ENCODE results near the gene CLDN17. TPM values are rescaled to one million over a fixed set of nuclear protein-coding genes. Genes with fewer than 3 reads are reported as not detected.

Gene CLDN17
- total and polyA plus RNA-seq, 9 of the 15 experiments (the other 6 are each of a cell fraction or from before 2014, with no cell fraction given): not detected

- ChIA-PET POLR2A (no interaction called here), CTCF (ENCODE audit: low intra/inter-chr PET ratio) (no interaction called here)
- Histone ChIP-seq H3K9me3 (replicated peaks; ENCODE audit: control insufficient read depth, insufficient read depth, low read depth, low read length) (no peaks in the 10 kb centered on the region), H3K4me3 (no peak overlapping the region), H3K4me2 (ENCODE audit: insufficient read depth, low read length) (no peak overlapping the region), H3K79me2 (ENCODE audit: control insufficient read depth, insufficient read depth, low read length) (no peaks in the 10 kb centered on the region), H3K9me1 (ENCODE audit: control insufficient read depth, insufficient read depth, low read length) (no peaks in the 10 kb centered on the region), H3K9ac (ENCODE audit: insufficient read depth in 1 of 2, low read depth in 2 of 2, low read length in 2 of 2) (no peak overlapping the region), H3K36me3 (ENCODE audit: control insufficient read depth, insufficient read depth, low read length) (no peaks in the 10 kb centered on the region), H3K27me3 (ENCODE audit: control insufficient read depth in 2 of 2, insufficient read depth in 2 of 2, low read length in 2 of 2) (no peaks in the 10 kb centered on the region), H3K4me1 (replicated peaks in 1 of 2; ENCODE audit: control insufficient read depth in 2 of 2, insufficient read depth in 2 of 2, low read length in 2 of 2) (no peaks in the 10 kb centered on the region), H4K20me1 (replicated peaks; ENCODE audit: control insufficient read depth, insufficient read depth, low read length) (no peaks in the 10 kb centered on the region), H2AFZ (ENCODE audit: low read depth, low read length) (no peak overlapping the region), H3K27ac (ENCODE audit: extremely low read depth, low read depth, low read length) (no peak overlapping the region)
- no peak for DNase-seq (ENCODE audit: extremely low read depth in 1 of 4, low spot score in 3 of 4)
- FAIRE-seq: no peak
- in situ Hi-C loops (cut with MboI): no loop called here
- WGBS (ENCODE audit: insufficient coverage, low coverage, missing lambda C conversion rate): 0% methylated on average over 1 of the region's 1 CpG
- intact Hi-C loops (cut with micrococcal nuclease): no loop called here
- ATAC-seq: no peak
- no TSS peak for BruUV-seq (replicated peaks)
- TF ChIP-seq ESRRB (CRISPR knock-in tag; IDR thresholded peaks at IDR 0.05; ENCODE audit: borderline replicate concordance): no peak
- TF ChIP-seq ZNF316 (IDR thresholded peaks at IDR 0.05): no peak
- no peak for TF ChIP-seq TARDBP (IDR thresholded peaks at IDR 0.05)
- TF ChIP-seq, protein P1, sequence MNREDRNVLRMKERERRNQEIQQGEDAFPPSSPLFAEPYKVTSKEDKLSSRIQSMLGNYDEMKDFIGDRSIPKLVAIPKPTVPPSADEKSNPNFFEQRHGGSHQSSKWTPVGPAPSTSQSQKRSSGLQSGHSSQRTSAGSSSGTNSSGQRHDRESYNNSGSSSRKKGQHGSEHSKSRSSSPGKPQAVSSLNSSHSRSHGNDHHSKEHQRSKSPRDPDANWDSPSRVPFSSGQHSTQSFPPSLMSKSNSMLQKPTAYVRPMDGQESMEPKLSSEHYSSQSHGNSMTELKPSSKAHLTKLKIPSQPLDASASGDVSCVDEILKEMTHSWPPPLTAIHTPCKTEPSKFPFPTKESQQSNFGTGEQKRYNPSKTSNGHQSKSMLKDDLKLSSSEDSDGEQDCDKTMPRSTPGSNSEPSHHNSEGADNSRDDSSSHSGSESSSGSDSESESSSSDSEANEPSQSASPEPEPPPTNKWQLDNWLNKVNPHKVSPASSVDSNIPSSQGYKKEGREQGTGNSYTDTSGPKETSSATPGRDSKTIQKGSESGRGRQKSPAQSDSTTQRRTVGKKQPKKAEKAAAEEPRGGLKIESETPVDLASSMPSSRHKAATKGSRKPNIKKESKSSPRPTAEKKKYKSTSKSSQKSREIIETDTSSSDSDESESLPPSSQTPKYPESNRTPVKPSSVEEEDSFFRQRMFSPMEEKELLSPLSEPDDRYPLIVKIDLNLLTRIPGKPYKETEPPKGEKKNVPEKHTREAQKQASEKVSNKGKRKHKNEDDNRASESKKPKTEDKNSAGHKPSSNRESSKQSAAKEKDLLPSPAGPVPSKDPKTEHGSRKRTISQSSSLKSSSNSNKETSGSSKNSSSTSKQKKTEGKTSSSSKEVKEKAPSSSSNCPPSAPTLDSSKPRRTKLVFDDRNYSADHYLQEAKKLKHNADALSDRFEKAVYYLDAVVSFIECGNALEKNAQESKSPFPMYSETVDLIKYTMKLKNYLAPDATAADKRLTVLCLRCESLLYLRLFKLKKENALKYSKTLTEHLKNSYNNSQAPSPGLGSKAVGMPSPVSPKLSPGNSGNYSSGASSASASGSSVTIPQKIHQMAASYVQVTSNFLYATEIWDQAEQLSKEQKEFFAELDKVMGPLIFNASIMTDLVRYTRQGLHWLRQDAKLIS (CRISPR knock-in tag; IDR thresholded peaks at IDR 0.05): no peak
- TF ChIP-seq, protein P2, sequence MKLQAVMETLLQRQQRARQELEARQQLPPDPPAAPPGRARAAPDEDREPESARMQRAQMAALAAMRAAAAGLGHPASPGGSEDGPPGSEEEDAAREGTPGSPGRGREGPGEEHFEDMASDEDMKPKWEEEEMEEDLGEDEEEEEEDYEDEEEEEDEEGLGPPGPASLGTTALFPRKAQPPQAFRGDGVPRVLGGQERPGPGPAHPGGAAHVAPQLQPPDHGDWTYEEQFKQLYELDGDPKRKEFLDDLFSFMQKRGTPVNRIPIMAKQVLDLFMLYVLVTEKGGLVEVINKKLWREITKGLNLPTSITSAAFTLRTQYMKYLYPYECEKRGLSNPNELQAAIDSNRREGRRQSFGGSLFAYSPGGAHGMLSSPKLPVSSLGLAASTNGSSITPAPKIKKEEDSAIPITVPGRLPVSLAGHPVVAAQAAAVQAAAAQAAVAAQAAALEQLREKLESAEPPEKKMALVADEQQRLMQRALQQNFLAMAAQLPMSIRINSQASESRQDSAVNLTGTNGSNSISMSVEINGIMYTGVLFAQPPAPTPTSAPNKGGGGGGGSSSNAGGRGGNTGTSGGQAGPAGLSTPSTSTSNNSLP (IDR thresholded peaks at IDR 0.05; ENCODE audit: borderline replicate concordance, low read depth, low read length): no peak
- no peak for TF ChIP-seq IRF2 (CRISPR knock-in tag; IDR thresholded peaks at IDR 0.05)
- no peak for TF ChIP-seq ZNF511 (CRISPR knock-in tag; IDR thresholded peaks at IDR 0.05)
- no peak for TF ChIP-seq CUX1 (CRISPR knock-in tag; IDR thresholded peaks at IDR 0.05)
- no peak for TF ChIP-seq CBFB (CRISPR knock-in tag; IDR thresholded peaks at IDR 0.05)
- no peak for TF ChIP-seq NFXL1 (CRISPR knock-in tag; IDR thresholded peaks at IDR 0.05)
Observed at GRCh38 chr21:30164796-30165195, 1.8 kb downstream of the CLDN17 start.
